H1 (cell line): Measurements from ENCODE around the gene GGA1. TPM values are rescaled to one million over a fixed set of nuclear protein-coding genes. Genes with fewer than 3 reads are reported as not detected.

Experiments used
- CTCF ChIA-PET: fragments of 300-600 bp; sonication (Branson Sonifier 250); formaldehyde crosslinking; loops from one replicate; lab custom pipeline; 2021; ENCODE audit not compliant: partially characterized antibody; lab: Charles Lee
- POLR2A ChIA-PET: fragments of 300-600 bp; sonication (Branson Sonifier 250); formaldehyde crosslinking; loops from one replicate; lab custom pipeline; 2021; ENCODE audit warnings: inconsistent platforms; ENCODE audit not compliant: partially characterized antibody; lab: Charles Lee
- DNase-seq, 2 experiments: peaks; one replicate each; pipeline versions ENCODE4 v3.0.0 to v3.0.0-alpha.2; 2010 to 2022; ENCODE audit warnings: low spot score in 2 of 2, low read depth in 1 of 2, mixed read lengths in 1 of 2
- FAIRE-seq: peaks from 2 replicates; lab custom pipeline; 2011; peaks lifted over from hg19 to GRCh38; lab: Jason Lieb, UNC
- H2AFZ ChIP-seq: 2 replicates; pipeline ENCODE4 v1.8.1; 2012; ENCODE audit warnings: low read length, inconsistent platforms
- H2AK5ac ChIP-seq: 2 replicates; pipeline ENCODE4 v1.6.1; 2013; ENCODE audit warnings: low read depth, low read length
- H2BK120ac ChIP-seq: replicated peaks from 2 replicates; pipeline ENCODE3; 2013; ENCODE audit warnings: low read depth, low read length, inconsistent platforms
- H2BK12ac ChIP-seq: 2 replicates; pipeline ENCODE4 v1.6.1; 2013; ENCODE audit warnings: low read depth, low read length
- H2BK15ac ChIP-seq: 2 replicates; pipeline ENCODE4 v1.6.1; 2013; ENCODE audit warnings: low read length
- H2BK20ac ChIP-seq: 2 replicates; pipeline ENCODE4 v1.6.1; 2013; ENCODE audit warnings: low read length
- H2BK5ac ChIP-seq: 2 replicates; pipeline ENCODE4 v1.6.1; 2013; ENCODE audit warnings: low read depth, low read length
- H3K14ac ChIP-seq: 2 replicates; pipeline ENCODE4 v1.6.1; 2013; ENCODE audit warnings: inconsistent platforms; ENCODE audit not compliant: insufficient read length
- H3K18ac ChIP-seq: 2 replicates; pipeline ENCODE4 v1.6.1; 2013; ENCODE audit warnings: low read length; ENCODE audit errors: extremely low read depth
- H3K23ac ChIP-seq: 2 replicates; pipeline ENCODE4 v1.6.1; 2013; ENCODE audit warnings: inconsistent platforms; ENCODE audit not compliant: insufficient read length
- H3K23me2 ChIP-seq: 2 replicates; pipeline ENCODE4 v1.6.1; 2013; ENCODE audit warnings: low read depth, low read length
- H3K27ac ChIP-seq: 2 replicates; pipeline ENCODE4 v1.6.1; 2011; ENCODE audit warnings: low read depth, low read length, inconsistent platforms
- H3K27me3 ChIP-seq, 4 experiments: replicated peaks in 1 of 4; 1 replicate in 1 of 4; 2 replicates in 3 of 4; pipeline versions ENCODE4 v1.6.1 to v1.8.1; 2011 to 2013; ENCODE audit warnings: low read length in 3 of 4, mild to moderate bottlenecking in 3 of 4, inconsistent platforms in 2 of 4, mixed read lengths in 2 of 4, moderate library complexity in 1 of 4; ENCODE audit not compliant: control insufficient read depth in 3 of 4, insufficient read depth in 3 of 4; ENCODE audit errors: extremely low read depth in 1 of 4
- H3K36me3 ChIP-seq, 4 experiments: 2 replicates each; pipeline versions ENCODE4 v1.6.1 to v1.8.1; 2011 to 2013; ENCODE audit warnings: mild to moderate bottlenecking in 4 of 4, low read length in 3 of 4, moderate library complexity in 2 of 4, control low read depth in 1 of 4, inconsistent platforms in 1 of 4; ENCODE audit not compliant: insufficient read depth in 4 of 4, control insufficient read depth in 2 of 4
- H3K4ac ChIP-seq: replicated peaks from 2 replicates; pipeline ENCODE3; 2013; ENCODE audit warnings: low read length, low read depth, mixed read lengths, inconsistent platforms; ENCODE audit not compliant: insufficient read length
- H3K4me1 ChIP-seq, 4 experiments: replicated peaks in 1 of 4; 1 replicate in 1 of 4; 2 replicates in 3 of 4; pipeline versions ENCODE4 v1.6.1 to v1.8.1; 2011 to 2013; ENCODE audit warnings: low read length in 3 of 4, inconsistent platforms in 2 of 4, mixed read lengths in 1 of 4; ENCODE audit not compliant: insufficient read depth in 4 of 4, control insufficient read depth in 3 of 4
- H3K4me2 ChIP-seq, 2 experiments: 2 replicates each; pipeline versions ENCODE4 v1.6.1 to v1.8.1; 2011 to 2013; ENCODE audit warnings: low read depth in 2 of 2, low read length in 2 of 2, control low read depth in 1 of 2, inconsistent platforms in 1 of 2, mild to moderate bottlenecking in 1 of 2; ENCODE audit not compliant: insufficient read depth in 1 of 2
- H3K4me3 ChIP-seq, 4 experiments: fragments of 200-600, 300-600 bp in 1 of 4; sonication (generic), shearing (Covaris generic), sonication (Bioruptor Twin) in 1 of 4; 2 replicates each; pipeline versions ENCODE4 v1.5.1 to v1.8.1; 2011 to 2016; ENCODE audit warnings: low read length in 4 of 4, low read depth in 3 of 4, control low read depth in 2 of 4, inconsistent platforms in 2 of 4, mild to moderate bottlenecking in 2 of 4, mixed read lengths in 1 of 4, moderate library complexity in 1 of 4; ENCODE audit not compliant: insufficient read depth in 2 of 4; ENCODE audit errors: extremely low read depth in 1 of 4
- H3K56ac ChIP-seq: replicated peaks from 2 replicates; pipeline ENCODE3; 2013; ENCODE audit warnings: low read depth, mild to moderate bottlenecking, mixed read lengths, low read length, inconsistent platforms; ENCODE audit not compliant: insufficient read length
- H3K79me1 ChIP-seq: 2 replicates; pipeline ENCODE4 v1.6.1; 2013; ENCODE audit warnings: low read depth, low read length, control low read depth
- H3K79me2 ChIP-seq, 2 experiments: 2 replicates each; pipeline versions ENCODE4 v1.6.1 to v1.8.1; 2012 to 2013; ENCODE audit warnings: low read length in 2 of 2, mild to moderate bottlenecking in 2 of 2, inconsistent platforms in 1 of 2; ENCODE audit not compliant: insufficient read depth in 2 of 2, control insufficient read depth in 1 of 2
- H3K9ac ChIP-seq, 4 experiments: replicated peaks in 1 of 4; 1 replicate in 1 of 4; 2 replicates in 3 of 4; pipeline versions ENCODE4 v1.6.1 to v1.8.1; 2011 to 2013; ENCODE audit warnings: low read depth in 3 of 4, low read length in 3 of 4, control low read depth in 2 of 4, mild to moderate bottlenecking in 2 of 4, moderate library complexity in 2 of 4, inconsistent platforms in 1 of 4; ENCODE audit errors: extremely low read depth in 1 of 4
- H3K9me3 ChIP-seq, 2 experiments: 2 replicates each; pipeline versions ENCODE4 v1.6.1 to v1.8.1; 2012 to 2013; ENCODE audit warnings: mild to moderate bottlenecking in 2 of 2, moderate library complexity in 2 of 2, control low read depth in 1 of 2, inconsistent platforms in 1 of 2, low read depth in 1 of 2, low read length in 1 of 2, mixed read lengths in 1 of 2; ENCODE audit not compliant: insufficient read depth in 2 of 2
- H4K20me1 ChIP-seq, 2 experiments: replicated peaks in 1 of 2; 2 replicates each; pipeline versions ENCODE3 to v1.8.1; 2011 to 2013; ENCODE audit warnings: inconsistent platforms in 2 of 2, low read length in 2 of 2, mild to moderate bottlenecking in 1 of 2; ENCODE audit not compliant: insufficient read depth in 2 of 2, control insufficient read depth in 1 of 2
- H4K5ac ChIP-seq: 2 replicates; pipeline ENCODE4 v1.6.1; 2013; ENCODE audit warnings: low read length, low read depth, mixed read lengths, inconsistent platforms; ENCODE audit not compliant: insufficient read length
- H4K8ac ChIP-seq: 2 replicates; pipeline ENCODE4 v1.8.0; 2013; ENCODE audit warnings: mild to moderate bottlenecking, moderate library complexity, low read length, inconsistent platforms; ENCODE audit not compliant: insufficient read depth; ENCODE audit errors: extremely low read depth
- H4K91ac ChIP-seq: replicated peaks from 2 replicates; pipeline ENCODE3; 2013; ENCODE audit warnings: low read length, mixed read lengths, inconsistent platforms; ENCODE audit not compliant: insufficient read length
- CTCF ChIP-seq, 3 experiments: IDR thresholded peaks; 1 replicate in 2 of 3; 2 replicates in 1 of 3; pipeline versions ENCODE4 v1.5.1 to v1.6.1; 2011; ENCODE audit warnings: low read length in 3 of 3, mild to moderate bottlenecking in 3 of 3, inconsistent platforms in 2 of 3, low read depth in 1 of 3, moderate library complexity in 1 of 3; ENCODE audit not compliant: insufficient read depth in 1 of 3; ENCODE audit errors: control extremely low read depth in 1 of 3
- NRF1 ChIP-seq: IDR thresholded peaks from 2 replicates; pipeline ENCODE4 v1.6.1; 2011; ENCODE audit warnings: mild to moderate bottlenecking, low read depth, low read length, improper control_type of control experiment
- WGBS, 2 experiments: shearing (Covaris generic) in 1 of 2; methylation state at CpG; one replicate each; pipeline versions ENCODE4 v1.1.6 to v1.1.7; 2013 to 2015; ENCODE audit warnings: low lambda C conversion rate in 2 of 2, mixed read lengths in 2 of 2, inconsistent platforms in 1 of 2, low coverage in 1 of 2, missing lambda C conversion rate in 1 of 2; ENCODE audit not compliant: insufficient replicate concordance in 2 of 2, insufficient coverage in 1 of 2, insufficient read length in 1 of 2; ENCODE audit errors: extremely low coverage in 1 of 2, missing lambda C conversion rate in 1 of 2; 5-methylcytosine and 5-hydroxymethylcytosine counted together
- polyA plus RNA-seq, 7 experiments: library from polyadenylated mRNA; depleted of rRNA in 3 of 7; stranded (reverse) in 5 of 7; unstranded in 2 of 7; fragments of >200 nt in 5 of 7; fragments of 200-250 nt in 2 of 7; gene quantifications; 1 replicate in 5 of 7; 2 replicates in 1 of 7; 4 replicates in 1 of 7; pipeline versions ENCODE4 v1.2.1 to v1.2.3, GENCODE V29; 2011 to 2013; ENCODE audit warnings: missing spikeins in 2 of 7, mixed read lengths in 2 of 7
- total RNA-seq: library from RNA; stranded (reverse); fragmentation: NEBNext Ultra II Directional; extraction: Animal tissue kit (Norgen Biotek cat#: 25700); gene quantifications from 2 replicates; pipeline ENCODE4 v1.2.1, GENCODE V29; 2021

The GGA1 gene
- total and polyA plus RNA-seq, 2 of the 8 experiments (the other 6 are each of a cell fraction or from before 2014, with no cell fraction given) = 49.3 to 57.2 TPM

- POLR2A ChIA-PET = interaction anchor here (2.3 to 12.2 kb wide), 3 partner anchors 16 to 29 kb away, joined by 6 to 198 read pairs (median 11); no protein-coding TSS in a partner anchor
- peaks cover 13 to 28% (median 20%) of the 10 kb centered on the region in 4 experiments for H3K4me1 ChIP-seq
Observed at GRCh38 chr22:37568448-37569008, 40.1 kb upstream of the GGA1 start.

More at GRCh38 chr22:37568448-37569008, 40.1 kb upstream of the GGA1 start:
- Histone ChIP-seq H3K79me2 (no peaks in the 10 kb centered on the region), H3K27me3 (no peaks in the 10 kb centered on the region; a peak in 1 of 7 replicates), H3K56ac (no peak overlapping the region), H3K23me2 (no peaks in the 10 kb centered on the region), H3K14ac (no peak overlapping the region), H4K91ac (peak overlapping the region; percentile 66), H3K36me3 (no peaks in the 10 kb centered on the region), H4K8ac (no peak overlapping the region; the same call in 1 of the 2 replicates), H2BK5ac (peak overlapping the region; percentile 52), H2BK15ac (no peak overlapping the region), H3K27ac (no peak overlapping the region), H3K79me1 (no peaks in the 10 kb centered on the region), H2BK20ac (no peak overlapping the region), H4K20me1 (no peaks in the 10 kb centered on the region), H3K4me3 (no peak overlapping the region), H2BK12ac (0 out of 2 replicates have a peak overlapping the region, but pooled peaks have one; percentile 75), H3K18ac (peak overlapping the region; percentile 48; the same call in 1 of the 2 replicates), H2BK120ac (no peak overlapping the region), H4K5ac (no peak overlapping the region), H2AFZ (no peak overlapping the region), H3K9me3 (no peaks in the 10 kb centered on the region), H2AK5ac (0 out of 2 replicates have a peak overlapping the region, but pooled peaks have one; percentile 1), H3K4ac (no peak overlapping the region), H3K4me2 (no peak overlapping the region; a peak in 1 of 4 replicates), H3K9ac (no peak overlapping the region), H3K23ac (no peak overlapping the region)
- DNase-seq = no peak
- 90% methylated on average over 14 of the region's 14 CpGs; no CpG with 5 or more reads in 1 of the 2 experiments for WGBS, 2 experiments
- TF ChIP-seq NRF1 (no peak), CTCF (IDR thresholded peaks at IDR 0.05; ENCODE audit: control extremely low read depth in 1 of 3, insufficient read depth in 1 of 3, low read depth in 1 of 3, low read length in 3 of 3) (no peak)
- CTCF ChIA-PET = interaction anchor here (0.6 to 39.4 kb wide), 23 partner anchors 11 to 309 kb away, joined by 3 to 1347 read pairs (median 6); partner anchors contain the start of genes GGA1 and LGALS2
- FAIRE-seq = no peak
